Measurements from ENCODE around the gene PTPN6. TPM values are rescaled to one million over a fixed set of nuclear protein-coding genes. Genes with fewer than 3 reads are reported as not detected.

Gene PTPN6
- total and polyA plus RNA-seq, 2 of the 13 experiments (the other 11 are each of a cell fraction or from before 2014, with no cell fraction given), result 10.5 to 10.6 TPM

GRCh38 chr12:6975297-6976032 is 24.3 kb downstream of the PTPN6 start:
- H2AFZ ChIP-seq (ENCODE audit: low read length), result no peak overlapping the region
- H4K20me1 ChIP-seq (ENCODE audit: insufficient read depth, low read length), result no peaks in the 10 kb centered on the region
- DNase-seq (ENCODE audit: low spot score) (no peak), FAIRE-seq (no peak), ATAC-seq (no peak)
- no TSS peak for BruUV-seq (replicated peaks)
- H3K27me3 ChIP-seq (ENCODE audit: control insufficient read depth in 1 of 2, insufficient read depth in 2 of 2, low read length in 2 of 2), result no peaks in the 10 kb centered on the region; a peak in 1 of 5 replicates
- intact Hi-C loops (cut with micrococcal nuclease; ENCODE audit: unreplicated experiment) (no loop called here), in situ Hi-C loops (cut with HindIII; ENCODE audit: extremely low pct_ligation_motif_present, low pct_unique_long_range_greater_than_20kb) (no loop called here)
- 100% methylated on average over 2 of the region's 2 CpGs for WGBS (ENCODE audit: low lambda C conversion rate)
- peaks cover 43% of the 10 kb centered on the region for H3K4me1 ChIP-seq (ENCODE audit: insufficient read depth, low read length)
- H3K27ac ChIP-seq (ENCODE audit: extremely low read length, insufficient read depth, low read length), result no peak overlapping the region
- CTCF ChIA-PET (ENCODE audit: low intra/inter-chr PET ratio, low total read pairs), result no interaction called here
- no peak overlapping the region for H3K4me2 ChIP-seq (ENCODE audit: low read depth, low read length)
- no peaks in the 10 kb centered on the region for H3K9me3 ChIP-seq (ENCODE audit: low read length)
- no peak overlapping the region for H3K4me3 ChIP-seq (replicated peaks in 1 of 3; ENCODE audit: insufficient read depth in 1 of 3, low read depth in 2 of 3, low read length in 3 of 3)
- no peak overlapping the region for H3K9ac ChIP-seq (ENCODE audit: insufficient read depth, low read depth, low read length)
- peaks cover 14 to 42% of the 10 kb centered on the region in 2 experiments for H3K36me3 ChIP-seq (replicated peaks in 1 of 2; ENCODE audit: control insufficient read depth in 1 of 2, insufficient read depth in 2 of 2, low read length in 2 of 2)
- H3K79me2 ChIP-seq (ENCODE audit: insufficient read depth, low read length), result peaks cover 24% of the 10 kb centered on the region
- POLR2A ChIA-PET, result interaction anchor here (0.6 to 2.2 kb wide), 5 partner anchors 29 to 133 kb away, joined by 3 to 10 read pairs (median 4); partner anchors contain the start of genes C12orf57, LPCAT3 and RNU7-1
- no peak for TF ChIP-seq ZSCAN25 (CRISPR knock-in tag; IDR thresholded peaks at IDR 0.05)
- TF ChIP-seq RFXAP (CRISPR knock-in tag; IDR thresholded peaks at IDR 0.05; ENCODE audit: borderline replicate concordance), result no peak
- no peak for TF ChIP-seq ARID2 (CRISPR knock-in tag; IDR thresholded peaks at IDR 0.05; ENCODE audit: borderline replicate concordance)
- no peak for TF ChIP-seq BCL3 (CRISPR knock-in tag; IDR thresholded peaks at IDR 0.05)
- no peak for TF ChIP-seq REST (IDR thresholded peaks at IDR 0.05; ENCODE audit: borderline replicate concordance in 1 of 2, low read depth in 1 of 2, low read length in 2 of 2)
- TF ChIP-seq NRL (CRISPR knock-in tag; IDR thresholded peaks at IDR 0.05; ENCODE audit: borderline replicate concordance), result no peak
- peak; percentile 35; the same call in 1 of the 2 replicates for TF ChIP-seq POLR2G (IDR thresholded peaks at IDR 0.05; ENCODE audit: low read depth, low read length)
- peak; percentile 81 for TF ChIP-seq RBM22 (optimal IDR thresholded peaks at IDR 0.05; ENCODE audit: low read length)
- TF ChIP-seq ZMYM4 (CRISPR knock-in tag; IDR thresholded peaks at IDR 0.05), result no peak
- TF ChIP-seq KDM2A (CRISPR knock-in tag; IDR thresholded peaks at IDR 0.05; ENCODE audit: borderline replicate concordance, low read depth), result no peak
- no peak for TF ChIP-seq CEBPZ (IDR thresholded peaks at IDR 0.05; ENCODE audit: low read length)
- no peak for TF ChIP-seq ARID3A (IDR thresholded peaks at IDR 0.05; ENCODE audit: low read depth, low read length)
- no peak for TF ChIP-seq ZNF558 (CRISPR knock-in tag; IDR thresholded peaks at IDR 0.05; ENCODE audit: borderline replicate concordance)
